NOMO-1 treated with dmso at 0.1 percent for 144 hours (cell line): ENCODE results near the gene SORCS2.

ENCODE experiments used
- DNase-seq: peaks from one replicate; lab custom pipeline; 2025; ENCODE audit not compliant: unreplicated experiment; lab: John Stamatoyannopoulos, UW

Gene SORCS2

GRCh38 chr4:7192252-7193029 is at the start of gene SORCS2:
Gene SORCS2 (plus strand): TSS chr4:7192538.
- DNase-seq = peak; percentile 50

- DNase-seq = no peak
Measured at GRCh38 chr4:7144374-7145290, 47.7 kb upstream of the SORCS2 start.

- no peak for DNase-seq
Measured at GRCh38 chr4:7145291-7145934, 46.9 kb upstream of the SORCS2 start.

GRCh38 chr4:7146059-7146785 is 46.1 kb upstream of the SORCS2 start:
- DNase-seq = no peak

GRCh38 chr4:7146786-7147115 is 45.6 kb upstream of the SORCS2 start:
- DNase-seq = no peak

GRCh38 chr4:7147261-7147660 is 45.1 kb upstream of the SORCS2 start:
- DNase-seq = no peak

GRCh38 chr4:7147661-7148310 is 44.6 kb upstream of the SORCS2 start:
- no peak for DNase-seq

GRCh38 chr4:7148337-7148736 is 44.0 kb upstream of the SORCS2 start:
- DNase-seq = no peak

GRCh38 chr4:7150036-7150635 is 42.2 kb upstream of the SORCS2 start:
- no peak for DNase-seq

GRCh38 chr4:7151668-7152227 is 40.6 kb upstream of the SORCS2 start:
- no peak for DNase-seq

GRCh38 chr4:7153711-7154110 is 38.6 kb upstream of the SORCS2 start:
- no peak for DNase-seq

- DNase-seq = no peak
Measured at GRCh38 chr4:7154351-7154981, 37.9 kb upstream of the SORCS2 start.

- DNase-seq = no peak
Measured at GRCh38 chr4:7155590-7156071, 36.7 kb upstream of the SORCS2 start.

GRCh38 chr4:7156328-7156727 is 36.0 kb upstream of the SORCS2 start:
- DNase-seq = no peak

- no peak for DNase-seq
Measured at GRCh38 chr4:7156761-7157488, 35.4 kb upstream of the SORCS2 start.

GRCh38 chr4:7157666-7158065 is 34.7 kb upstream of the SORCS2 start:
- no peak for DNase-seq

- no peak for DNase-seq
Measured at GRCh38 chr4:7158081-7158750, 34.1 kb upstream of the SORCS2 start.

GRCh38 chr4:7158991-7159390 is 33.3 kb upstream of the SORCS2 start:
- no peak for DNase-seq
